HEK293 (cell line): Measurements from ENCODE around the gene WDR82.

Experiments used
- CTCF ChIA-PET: fragments of 350-600 bp; formaldehyde crosslinking; extraction: SDS; loops from one replicate; lab custom pipeline; 2021; ENCODE audit warnings: antibody characterized with exemption; lab: Yijun Ruan, JAX
- POLR2A ChIA-PET: fragments of 300-600 bp; formaldehyde crosslinking; extraction: SDS; loops from one replicate; lab custom pipeline; 2020; ENCODE audit warnings: antibody characterized with exemption, inconsistent platforms; lab: Yijun Ruan, JAX
- H3K27ac ChIP-seq: fragments of 200-500 bp; sonication (Bioruptor generic); 2 replicates; pipeline ENCODE4 v1.5.1; 2014; ENCODE audit warnings: low read depth, low read length, control low read depth, inconsistent platforms; ENCODE audit errors: extremely low read depth
- H3K36me3 ChIP-seq, 2 experiments: fragments of 200-500 bp in 1 of 2; sonication (Bioruptor generic) in 1 of 2; 1 replicate in 1 of 2; 2 replicates in 1 of 2; pipeline ENCODE4 v1.5.1; 2014 to 2017; ENCODE audit warnings: inconsistent platforms in 2 of 2, low read length in 2 of 2; ENCODE audit not compliant: control insufficient read depth in 2 of 2, insufficient read depth in 1 of 2
- H3K4me1 ChIP-seq: fragments of 200-500 bp; sonication (Bioruptor generic); 2 replicates; pipeline ENCODE4 v1.5.1; 2014; ENCODE audit warnings: mild to moderate bottlenecking, low read length, inconsistent platforms; ENCODE audit not compliant: control insufficient read depth, insufficient read depth
- H3K4me3 ChIP-seq: 2 replicates; pipeline ENCODE4 v1.5.1; 2011; ENCODE audit warnings: low read depth, mild to moderate bottlenecking, control low read depth, low read length, moderate library complexity
- H3K9me3 ChIP-seq: fragments of 200-500 bp; sonication (Bioruptor generic); 2 replicates; pipeline ENCODE4 v1.5.1; 2014; ENCODE audit warnings: low read depth, low read length, inconsistent platforms; ENCODE audit not compliant: control insufficient read depth, insufficient read depth
- TCF7L2 ChIP-seq: IDR thresholded peaks from 2 replicates; pipeline ENCODE4 v1.6.1; 2011; ENCODE audit warnings: low read depth, mild to moderate bottlenecking, inconsistent platforms, low read length, moderate library complexity, borderline replicate concordance
- ZFHX2 ChIP-seq: fragments of 450-650 bp; formaldehyde crosslinking; conservative IDR thresholded peaks from 2 replicates; pipeline ENCODE4 v1.5.1; 2016; ENCODE audit warnings: missing biosample characterization, missing genetic modification characterization
- ZFP3 ChIP-seq: fragments of 450-650 bp; formaldehyde crosslinking; IDR thresholded peaks from 2 replicates; pipeline ENCODE4 v1.5.1; 2016; ENCODE audit warnings: low read depth, missing biosample characterization, missing genetic modification characterization
- ZFP37 ChIP-seq: fragments of 450-650 bp; formaldehyde crosslinking; IDR thresholded peaks from 2 replicates; pipeline ENCODE4 v1.5.1; 2016; ENCODE audit warnings: missing biosample characterization, missing genetic modification characterization
- ZNF184 ChIP-seq: fragments of 450-650 bp; IDR thresholded peaks from 2 replicates; pipeline ENCODE4 v1.5.1; 2018; ENCODE audit warnings: missing biosample characterization, mild to moderate bottlenecking, missing genetic modification characterization
- ZNF223 ChIP-seq: fragments of 450-650 bp; formaldehyde crosslinking; IDR thresholded peaks from 2 replicates; pipeline ENCODE4 v1.5.1; 2016; ENCODE audit warnings: missing biosample characterization, missing genetic modification characterization
- ZNF335 ChIP-seq: fragments of 450-650 bp; formaldehyde crosslinking; conservative IDR thresholded peaks from 2 replicates; pipeline ENCODE4 v1.5.1; 2016; ENCODE audit warnings: missing biosample characterization, missing genetic modification characterization
- ZNF521 ChIP-seq: fragments of 450-650 bp; formaldehyde crosslinking; IDR thresholded peaks from 2 replicates; pipeline ENCODE4 v1.5.1; 2017; ENCODE audit warnings: missing biosample characterization, mild to moderate bottlenecking, missing genetic modification characterization
- ZNF624 ChIP-seq: fragments of 450-650 bp; formaldehyde crosslinking; IDR thresholded peaks from 2 replicates; pipeline ENCODE4 v1.5.1; 2017; ENCODE audit warnings: missing biosample characterization, missing genetic modification characterization
- ZNF707 ChIP-seq: fragments of 450-650 bp; formaldehyde crosslinking; IDR thresholded peaks from 2 replicates; pipeline ENCODE4 v1.5.1; 2016; ENCODE audit warnings: missing biosample characterization, missing genetic modification characterization
- TF ChIP-seq, protein P1 (sequence below): fragments of 450-650 bp; formaldehyde crosslinking; IDR thresholded peaks from 2 replicates; pipeline ENCODE4 v1.5.1; 2017; ENCODE audit warnings: missing biosample characterization, missing genetic modification characterization
- TF ChIP-seq, protein P2 (sequence below): fragments of 450-650 bp; formaldehyde crosslinking; conservative IDR thresholded peaks from 2 replicates; pipeline ENCODE4 v1.5.1; 2016; ENCODE audit warnings: low read depth, missing biosample characterization, missing genetic modification characterization
- TF ChIP-seq, protein P3 (sequence below): fragments of 450-650 bp; formaldehyde crosslinking; IDR thresholded peaks from 2 replicates; pipeline ENCODE4 v1.5.1; 2016; ENCODE audit warnings: missing biosample characterization, missing genetic modification characterization, borderline replicate concordance

The WDR82 gene

GRCh38 chr3:52213005-52213404, 65.4 kb downstream of the WDR82 start:
- ChIA-PET CTCF (interaction anchor here (1.8 kb wide), 1 partner anchor 8 kb away, joined by 14 read pairs; no protein-coding TSS in a partner anchor), POLR2A (interaction anchor here (1.0 kb wide), 1 partner anchor 16 kb away, joined by 4 read pairs; no protein-coding TSS in a partner anchor)
- H3K4me1 ChIP-seq, result no peaks in the 10 kb centered on the region
- no peak overlapping the region for H3K4me3 ChIP-seq
- peaks cover 29 to 81% of the 10 kb centered on the region in 2 experiments; a peak in 2 of 3 replicates for H3K36me3 ChIP-seq
- H3K27ac ChIP-seq, result no peak overlapping the region
- TF ChIP-seq, protein P1, sequence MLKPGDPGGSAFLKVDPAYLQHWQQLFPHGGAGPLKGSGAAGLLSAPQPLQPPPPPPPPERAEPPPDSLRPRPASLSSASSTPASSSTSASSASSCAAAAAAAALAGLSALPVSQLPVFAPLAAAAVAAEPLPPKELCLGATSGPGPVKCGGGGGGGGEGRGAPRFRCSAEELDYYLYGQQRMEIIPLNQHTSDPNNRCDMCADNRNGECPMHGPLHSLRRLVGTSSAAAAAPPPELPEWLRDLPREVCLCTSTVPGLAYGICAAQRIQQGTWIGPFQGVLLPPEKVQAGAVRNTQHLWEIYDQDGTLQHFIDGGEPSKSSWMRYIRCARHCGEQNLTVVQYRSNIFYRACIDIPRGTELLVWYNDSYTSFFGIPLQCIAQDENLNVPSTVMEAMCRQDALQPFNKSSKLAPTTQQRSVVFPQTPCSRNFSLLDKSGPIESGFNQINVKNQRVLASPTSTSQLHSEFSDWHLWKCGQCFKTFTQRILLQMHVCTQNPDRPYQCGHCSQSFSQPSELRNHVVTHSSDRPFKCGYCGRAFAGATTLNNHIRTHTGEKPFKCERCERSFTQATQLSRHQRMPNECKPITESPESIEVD (tag by site-specific recombination), result no peak
- TF ChIP-seq, protein P2, sequence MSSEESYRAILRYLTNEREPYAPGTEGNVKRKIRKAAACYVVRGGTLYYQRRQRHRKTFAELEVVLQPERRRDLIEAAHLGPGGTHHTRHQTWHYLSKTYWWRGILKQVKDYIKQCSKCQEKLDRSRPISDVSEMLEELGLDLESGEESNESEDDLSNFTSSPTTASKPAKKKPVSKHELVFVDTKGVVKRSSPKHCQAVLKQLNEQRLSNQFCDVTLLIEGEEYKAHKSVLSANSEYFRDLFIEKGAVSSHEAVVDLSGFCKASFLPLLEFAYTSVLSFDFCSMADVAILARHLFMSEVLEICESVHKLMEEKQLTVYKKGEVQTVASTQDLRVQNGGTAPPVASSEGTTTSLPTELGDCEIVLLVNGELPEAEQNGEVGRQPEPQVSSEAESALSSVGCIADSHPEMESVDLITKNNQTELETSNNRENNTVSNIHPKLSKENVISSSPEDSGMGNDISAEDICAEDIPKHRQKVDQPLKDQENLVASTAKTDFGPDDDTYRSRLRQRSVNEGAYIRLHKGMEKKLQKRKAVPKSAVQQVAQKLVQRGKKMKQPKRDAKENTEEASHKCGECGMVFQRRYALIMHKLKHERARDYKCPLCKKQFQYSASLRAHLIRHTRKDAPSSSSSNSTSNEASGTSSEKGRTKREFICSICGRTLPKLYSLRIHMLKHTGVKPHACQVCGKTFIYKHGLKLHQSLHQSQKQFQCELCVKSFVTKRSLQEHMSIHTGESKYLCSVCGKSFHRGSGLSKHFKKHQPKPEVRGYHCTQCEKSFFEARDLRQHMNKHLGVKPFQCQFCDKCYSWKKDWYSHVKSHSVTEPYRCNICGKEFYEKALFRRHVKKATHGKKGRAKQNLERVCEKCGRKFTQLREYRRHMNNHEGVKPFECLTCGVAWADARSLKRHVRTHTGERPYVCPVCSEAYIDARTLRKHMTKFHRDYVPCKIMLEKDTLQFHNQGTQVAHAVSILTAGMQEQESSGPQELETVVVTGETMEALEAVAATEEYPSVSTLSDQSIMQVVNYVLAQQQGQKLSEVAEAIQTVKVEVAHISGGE (tag by site-specific recombination), result no peak
- TF ChIP-seq ZFP37 (tag by site-specific recombination), result no peak
- no peak for TF ChIP-seq ZNF521 (tag by site-specific recombination)
- H3K9me3 ChIP-seq, result no peaks in the 10 kb centered on the region

GRCh38 chr3:52211268-52211891, 67.1 kb downstream of the WDR82 start:
- no peaks in the 10 kb centered on the region for H3K4me1 ChIP-seq
- no peak overlapping the region for H3K27ac ChIP-seq
- no peaks in the 10 kb centered on the region for H3K9me3 ChIP-seq
- H3K4me3 ChIP-seq, result no peak overlapping the region
- CTCF ChIA-PET, result interaction anchor here (1.8 kb wide), 1 partner anchor 9 kb away, joined by 14 read pairs; no protein-coding TSS in a partner anchor
- POLR2A ChIA-PET, result no interaction called here
- H3K36me3 ChIP-seq, result peaks cover 37 to 91% of the 10 kb centered on the region in 2 experiments; a peak in 2 of 3 replicates
- TF ChIP-seq ZNF335 (tag by site-specific recombination) (no peak), ZNF707 (tag by site-specific recombination) (no peak), ZNF223 (no peak), ZNF184 (no peak), ZFP3 (tag by site-specific recombination) (no peak), ZFHX2 (tag by site-specific recombination) (no peak), TCF7L2 (no peak), ZNF624 (tag by site-specific recombination) (no peak)
- TF ChIP-seq, protein P3, sequence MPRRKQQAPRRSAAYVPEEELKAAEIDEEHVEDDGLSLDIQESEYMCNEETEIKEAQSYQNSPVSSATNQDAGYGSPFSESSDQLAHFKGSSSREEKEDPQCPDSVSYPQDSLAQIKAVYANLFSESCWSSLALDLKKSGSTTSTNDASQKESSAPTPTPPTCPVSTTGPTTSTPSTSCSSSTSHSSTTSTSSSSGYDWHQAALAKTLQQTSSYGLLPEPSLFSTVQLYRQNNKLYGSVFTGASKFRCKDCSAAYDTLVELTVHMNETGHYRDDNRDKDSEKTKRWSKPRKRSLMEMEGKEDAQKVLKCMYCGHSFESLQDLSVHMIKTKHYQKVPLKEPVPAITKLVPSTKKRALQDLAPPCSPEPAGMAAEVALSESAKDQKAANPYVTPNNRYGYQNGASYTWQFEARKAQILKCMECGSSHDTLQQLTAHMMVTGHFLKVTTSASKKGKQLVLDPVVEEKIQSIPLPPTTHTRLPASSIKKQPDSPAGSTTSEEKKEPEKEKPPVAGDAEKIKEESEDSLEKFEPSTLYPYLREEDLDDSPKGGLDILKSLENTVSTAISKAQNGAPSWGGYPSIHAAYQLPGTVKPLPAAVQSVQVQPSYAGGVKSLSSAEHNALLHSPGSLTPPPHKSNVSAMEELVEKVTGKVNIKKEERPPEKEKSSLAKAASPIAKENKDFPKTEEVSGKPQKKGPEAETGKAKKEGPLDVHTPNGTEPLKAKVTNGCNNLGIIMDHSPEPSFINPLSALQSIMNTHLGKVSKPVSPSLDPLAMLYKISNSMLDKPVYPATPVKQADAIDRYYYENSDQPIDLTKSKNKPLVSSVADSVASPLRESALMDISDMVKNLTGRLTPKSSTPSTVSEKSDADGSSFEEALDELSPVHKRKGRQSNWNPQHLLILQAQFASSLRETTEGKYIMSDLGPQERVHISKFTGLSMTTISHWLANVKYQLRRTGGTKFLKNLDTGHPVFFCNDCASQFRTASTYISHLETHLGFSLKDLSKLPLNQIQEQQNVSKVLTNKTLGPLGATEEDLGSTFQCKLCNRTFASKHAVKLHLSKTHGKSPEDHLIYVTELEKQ (tag by site-specific recombination), result no peak
- TF ChIP-seq, all 188 proteins: peak for 0
